SK-N-MC (cell line): Measurements from ENCODE around the gene WNK4.

Source experiments
- EZH2 ChIP-seq: fragments of 200-600 bp; sonication (generic); IDR thresholded peaks from one replicate; pipeline ENCODE4 v1.6.1; 2017; ENCODE audit warnings: antibody characterized with exemption
- POLR2AphosphoS5 ChIP-seq: IDR thresholded peaks from 2 replicates; pipeline ENCODE4 v1.6.1; 2012; ENCODE audit warnings: mild to moderate bottlenecking, low read depth, low read length, borderline replicate concordance

- TF ChIP-seq POLR2AphosphoS5, result no peak
- TF ChIP-seq EZH2, result no peak
Measured at GRCh38 chr17:42841975-42842685, 61.7 kb downstream of the WNK4 start.
